SU-DHL-6 (cell line): Measurements from ENCODE around the gene CCDC167.

Experiments
- EZH2phosphoT487 ChIP-seq: fragments of 200-600 bp; sonication (generic), shearing (Covaris generic); conservative IDR thresholded peaks from 2 replicates; pipeline ENCODE4 v1.6.1; 2018; ENCODE audit warnings: mild to moderate bottlenecking, antibody characterized with exemption, low read length, moderate library complexity, mixed read lengths
- TF ChIP-seq, protein P1 (sequence below): fragments of 200-600 bp; sonication (generic); IDR thresholded peaks from one replicate; pipeline ENCODE4 v1.5.1; 2017; ENCODE audit warnings: antibody characterized with exemption, mild to moderate bottlenecking, low read length, moderate library complexity; ENCODE audit not compliant: insufficient read depth, poor library complexity, severe bottlenecking

DNA sequence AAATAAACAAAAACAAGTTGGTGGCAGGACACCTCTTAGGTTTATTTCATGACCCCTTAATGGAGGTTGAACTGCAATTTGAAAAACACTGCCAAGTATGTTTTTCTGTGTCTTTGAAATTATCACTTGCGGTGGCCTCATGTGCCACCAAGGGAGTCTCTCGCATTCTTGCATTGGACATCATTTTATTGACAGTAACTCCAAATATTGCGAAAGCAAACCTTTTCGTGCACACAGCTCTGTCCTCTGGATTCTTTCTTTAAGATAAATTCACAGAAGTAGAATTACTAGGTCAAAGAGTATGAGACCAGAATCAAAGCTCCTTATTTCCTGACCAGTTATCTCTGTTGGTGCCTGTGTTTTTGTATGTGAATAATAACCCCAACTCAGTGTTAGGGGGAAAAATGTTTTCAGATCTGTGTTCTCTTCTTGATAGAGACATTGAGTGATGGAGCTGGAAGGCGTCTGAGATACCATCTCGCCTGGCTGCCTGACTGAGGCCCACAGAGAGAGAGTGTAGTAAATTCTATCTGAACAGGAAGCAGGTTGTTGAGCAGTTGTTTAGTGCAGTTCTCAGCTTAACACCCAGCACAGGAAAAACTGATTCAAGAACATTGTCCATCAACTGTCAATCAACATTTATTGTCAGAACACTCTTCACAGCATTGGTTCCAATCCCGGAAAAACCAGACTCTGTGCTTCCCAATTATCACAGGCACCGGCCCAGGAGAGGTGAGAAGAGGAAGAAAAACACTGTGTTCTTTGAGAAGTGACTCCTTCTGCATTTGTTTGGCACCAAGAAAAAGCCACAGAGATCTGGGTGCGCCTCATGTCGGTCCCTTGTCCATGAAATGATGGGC, 2.2 kb upstream of the CCDC167 start:
- TF ChIP-seq, protein P1, sequence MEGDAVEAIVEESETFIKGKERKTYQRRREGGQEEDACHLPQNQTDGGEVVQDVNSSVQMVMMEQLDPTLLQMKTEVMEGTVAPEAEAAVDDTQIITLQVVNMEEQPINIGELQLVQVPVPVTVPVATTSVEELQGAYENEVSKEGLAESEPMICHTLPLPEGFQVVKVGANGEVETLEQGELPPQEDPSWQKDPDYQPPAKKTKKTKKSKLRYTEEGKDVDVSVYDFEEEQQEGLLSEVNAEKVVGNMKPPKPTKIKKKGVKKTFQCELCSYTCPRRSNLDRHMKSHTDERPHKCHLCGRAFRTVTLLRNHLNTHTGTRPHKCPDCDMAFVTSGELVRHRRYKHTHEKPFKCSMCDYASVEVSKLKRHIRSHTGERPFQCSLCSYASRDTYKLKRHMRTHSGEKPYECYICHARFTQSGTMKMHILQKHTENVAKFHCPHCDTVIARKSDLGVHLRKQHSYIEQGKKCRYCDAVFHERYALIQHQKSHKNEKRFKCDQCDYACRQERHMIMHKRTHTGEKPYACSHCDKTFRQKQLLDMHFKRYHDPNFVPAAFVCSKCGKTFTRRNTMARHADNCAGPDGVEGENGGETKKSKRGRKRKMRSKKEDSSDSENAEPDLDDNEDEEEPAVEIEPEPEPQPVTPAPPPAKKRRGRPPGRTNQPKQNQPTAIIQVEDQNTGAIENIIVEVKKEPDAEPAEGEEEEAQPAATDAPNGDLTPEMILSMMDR, result no peak
- no peak for TF ChIP-seq EZH2phosphoT487
